ENCODE measurements around the gene ANKRD29.

ANKRD29 gene

DNA sequence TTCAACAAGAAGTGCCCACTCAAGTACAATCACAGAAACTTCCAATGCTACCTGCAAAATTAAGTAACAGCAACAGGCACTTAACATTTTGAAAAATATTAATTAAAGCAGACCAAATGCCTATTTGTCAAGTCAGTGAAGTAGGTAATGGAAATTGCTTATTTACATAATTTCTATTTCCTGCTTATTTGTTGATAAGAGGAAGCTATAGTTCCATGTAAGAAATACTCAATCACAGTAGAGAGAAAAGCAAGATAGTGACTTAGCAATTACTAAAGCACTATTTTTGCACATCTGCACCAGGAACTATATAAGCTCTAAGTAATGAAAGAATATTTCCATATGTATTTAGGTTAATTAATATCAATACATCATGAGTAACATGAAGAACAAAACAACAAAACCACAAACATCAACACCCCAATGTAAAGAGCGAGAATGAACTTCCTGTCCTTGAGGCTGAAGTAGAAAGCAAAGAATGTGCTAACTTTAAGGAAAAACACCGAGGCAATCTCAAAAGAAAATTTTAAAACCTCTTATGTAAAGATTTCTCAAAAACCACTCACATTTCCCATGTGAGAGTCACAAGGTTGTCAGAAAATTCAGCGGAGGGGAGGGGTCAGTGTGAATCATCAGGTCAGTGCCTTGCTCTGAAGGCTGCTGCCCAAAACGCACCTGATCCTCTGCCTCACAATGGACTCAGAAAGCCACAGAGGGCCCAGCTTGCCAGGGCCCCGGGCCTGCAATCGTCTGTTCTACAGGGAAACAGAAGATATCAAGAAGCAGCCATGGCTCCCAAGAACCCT, 88.9 kb downstream of the ANKRD29 start:
- intact Hi-C loops (cut with DNase I; ENCODE audit: low total_unique reads): no loop called here
- Histone ChIP-seq H3K4me3 (no peak overlapping the region), H3K27me3 (no peaks in the 10 kb centered on the region), H3K9me3 (no peaks in the 10 kb centered on the region), H3K4me1 (peaks cover 0 to 13% (median 2%) of the 10 kb centered on the region in 4 donors), H3K36me3 (peaks cover 32 to 60% (median 35%) of the 10 kb centered on the region in 3 donors), H3K27ac (no peak overlapping the region)
- DNase-seq: no peak
- TF ChIP-seq, protein P1, sequence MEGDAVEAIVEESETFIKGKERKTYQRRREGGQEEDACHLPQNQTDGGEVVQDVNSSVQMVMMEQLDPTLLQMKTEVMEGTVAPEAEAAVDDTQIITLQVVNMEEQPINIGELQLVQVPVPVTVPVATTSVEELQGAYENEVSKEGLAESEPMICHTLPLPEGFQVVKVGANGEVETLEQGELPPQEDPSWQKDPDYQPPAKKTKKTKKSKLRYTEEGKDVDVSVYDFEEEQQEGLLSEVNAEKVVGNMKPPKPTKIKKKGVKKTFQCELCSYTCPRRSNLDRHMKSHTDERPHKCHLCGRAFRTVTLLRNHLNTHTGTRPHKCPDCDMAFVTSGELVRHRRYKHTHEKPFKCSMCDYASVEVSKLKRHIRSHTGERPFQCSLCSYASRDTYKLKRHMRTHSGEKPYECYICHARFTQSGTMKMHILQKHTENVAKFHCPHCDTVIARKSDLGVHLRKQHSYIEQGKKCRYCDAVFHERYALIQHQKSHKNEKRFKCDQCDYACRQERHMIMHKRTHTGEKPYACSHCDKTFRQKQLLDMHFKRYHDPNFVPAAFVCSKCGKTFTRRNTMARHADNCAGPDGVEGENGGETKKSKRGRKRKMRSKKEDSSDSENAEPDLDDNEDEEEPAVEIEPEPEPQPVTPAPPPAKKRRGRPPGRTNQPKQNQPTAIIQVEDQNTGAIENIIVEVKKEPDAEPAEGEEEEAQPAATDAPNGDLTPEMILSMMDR (IDR thresholded peaks at IDR 0.05): no peak

- TF ChIP-seq, protein P1 (IDR thresholded peaks at IDR 0.05): no peak
- Histone ChIP-seq H3K27me3 (no peaks in the 10 kb centered on the region), H3K36me3 (peaks cover 39 to 68% (median 42%) of the 10 kb centered on the region in 3 donors), H3K4me1 (peaks cover 0 to 10% (median 2%) of the 10 kb centered on the region in 4 donors), H3K27ac (no peak overlapping the region), H3K4me3 (no peak overlapping the region), H3K9me3 (no peaks in the 10 kb centered on the region)
- intact Hi-C loops (cut with DNase I; ENCODE audit: low total_unique reads): no loop called here
- DNase-seq: no peak
These were observed 89.7 kb downstream of the ANKRD29 start for GRCh38 chr18:23573020-23573419.

DNA sequence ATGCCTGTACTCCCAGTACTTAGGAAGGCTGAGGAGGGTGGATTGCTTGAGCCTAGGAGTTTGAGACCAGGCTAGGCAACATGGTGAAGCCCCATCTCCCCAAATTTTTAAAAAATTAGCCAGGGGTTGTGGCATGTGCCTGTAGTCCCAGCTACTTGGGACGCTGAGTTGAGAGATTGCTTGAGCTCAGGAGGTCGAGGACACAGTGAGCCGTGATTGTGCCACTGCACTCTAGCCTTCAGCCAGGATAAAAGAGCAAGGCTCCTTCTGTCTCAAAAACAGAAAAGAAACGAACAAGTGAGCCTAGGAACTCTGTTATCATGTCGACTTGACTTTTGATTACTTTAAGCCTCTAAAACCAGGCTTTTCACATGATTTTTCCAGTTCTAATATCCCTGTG, 90.1 kb downstream of the ANKRD29 start:
- DNase-seq: no peak
- Histone ChIP-seq H3K36me3 (peaks cover 43 to 71% (median 47%) of the 10 kb centered on the region in 3 donors), H3K4me1 (peaks cover 0 to 10% (median 2%) of the 10 kb centered on the region in 4 donors), H3K9me3 (no peaks in the 10 kb centered on the region), H3K4me3 (no peak overlapping the region), H3K27me3 (no peaks in the 10 kb centered on the region), H3K27ac (no peak overlapping the region)
- intact Hi-C loops (cut with DNase I; ENCODE audit: low total_unique reads): no loop called here
- TF ChIP-seq, protein P1 (IDR thresholded peaks at IDR 0.05): no peak

GRCh38 chr18:23572012-23572411, 90.7 kb downstream of the ANKRD29 start:
- Histone ChIP-seq H3K9me3 (no peaks in the 10 kb centered on the region), H3K4me3 (no peak overlapping the region), H3K4me1 (peaks cover 0 to 10% (median 2%) of the 10 kb centered on the region in 4 donors), H3K27me3 (no peaks in the 10 kb centered on the region), H3K36me3 (peaks cover 49 to 73% (median 52%) of the 10 kb centered on the region in 3 donors), H3K27ac (no peak overlapping the region)
- intact Hi-C loops (cut with DNase I; ENCODE audit: low total_unique reads): no loop called here
- TF ChIP-seq, protein P1 (IDR thresholded peaks at IDR 0.05): no peak
- no peak for DNase-seq

DNA sequence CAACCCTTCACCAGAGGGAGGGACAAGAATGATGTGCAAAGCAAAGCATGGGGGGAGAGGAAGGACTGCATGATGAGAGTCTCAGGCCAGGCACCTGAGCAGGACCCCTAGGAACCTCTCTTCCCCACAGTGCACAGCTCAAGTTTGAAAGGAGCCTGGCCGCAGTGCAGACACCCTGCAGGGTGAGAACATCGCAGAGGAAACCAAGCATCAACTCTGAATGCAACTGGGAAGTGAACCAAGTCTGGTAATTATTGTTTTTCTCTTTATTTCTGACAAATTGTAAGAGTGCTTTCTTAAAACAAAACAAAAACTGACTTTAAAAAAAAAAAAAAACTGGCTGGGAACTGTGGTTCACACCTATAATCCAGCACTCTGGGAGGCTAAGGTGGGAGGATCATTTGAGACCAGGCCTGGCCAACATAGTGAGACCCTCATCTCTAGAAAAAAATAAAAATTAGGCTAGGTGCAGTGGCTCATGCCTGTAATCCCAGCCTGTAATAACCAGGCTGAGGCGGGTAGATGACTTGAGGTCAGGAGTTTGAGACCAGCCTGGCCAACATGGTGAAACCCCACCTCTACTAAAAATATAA, 91.7 kb downstream of the ANKRD29 start:
- Histone ChIP-seq H3K4me1 (peaks cover 0 to 10% (median 2%) of the 10 kb centered on the region in 4 donors), H3K36me3 (peaks cover 48 to 75% (median 62%) of the 10 kb centered on the region in 3 donors), H3K27ac (no peak overlapping the region), H3K9me3 (no peaks in the 10 kb centered on the region), H3K27me3 (no peaks in the 10 kb centered on the region), H3K4me3 (no peak overlapping the region)
- intact Hi-C loops (cut with DNase I; ENCODE audit: low total_unique reads): no loop called here
- TF ChIP-seq, protein P1 (IDR thresholded peaks at IDR 0.05): no peak
- DNase-seq: no peak

Data from tibial artery (tissue), 4 donors.